Hematopoietic multipotent progenitor cell treated with erythropoietin and hydrocortisone succinate and interleukin-3 and kit ligand, for 15 days (in vitro differentiated cells): Measurements from ENCODE around the gene ZNF420.
"Not testable (repeated sequence)": the region's sequence is repeated elsewhere in the genome, so short reads cannot be mapped to it uniquely, and the experiment has no call there.

ENCODE experiments used
- DNase-seq: peaks from one replicate; pipeline ENCODE4 v3.0.0-alpha.2; 2015; ENCODE audit warnings: low spot score

Gene ZNF420

GRCh38 chr19:37077934-37078716, at the start of gene ZNF420:
Gene ZNF420, plus strand, starts transcription at chr19:37078433. Its CDS starts 10,686 bp downstream, at chr19:37089119.
- DNase-seq, result peak; percentile 77

- no peak for DNase-seq
Observed at GRCh38 chr19:37045140-37045539, 33.1 kb upstream of the ZNF420 start.

DNA sequence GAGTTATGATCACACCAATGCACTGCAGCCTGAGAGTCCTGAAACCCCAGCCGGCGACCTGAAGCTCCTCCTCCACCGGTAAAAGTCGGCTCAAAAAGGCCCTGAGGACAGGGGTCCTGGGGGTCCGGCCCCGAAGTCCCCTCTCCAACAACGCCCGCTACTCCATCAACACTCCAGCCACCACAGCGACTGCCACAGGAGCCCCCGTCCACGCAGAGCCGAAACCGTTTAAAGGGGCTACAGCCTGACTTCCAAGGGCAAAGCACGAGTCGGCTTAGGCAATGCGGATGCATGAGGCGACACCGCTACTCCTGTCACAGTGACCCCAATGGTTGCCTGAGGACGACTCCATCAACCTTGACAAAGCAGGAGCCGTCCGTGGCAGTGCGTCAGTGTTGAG, 22.9 kb upstream of the ZNF420 start:
- DNase-seq, result no peak

DNA sequence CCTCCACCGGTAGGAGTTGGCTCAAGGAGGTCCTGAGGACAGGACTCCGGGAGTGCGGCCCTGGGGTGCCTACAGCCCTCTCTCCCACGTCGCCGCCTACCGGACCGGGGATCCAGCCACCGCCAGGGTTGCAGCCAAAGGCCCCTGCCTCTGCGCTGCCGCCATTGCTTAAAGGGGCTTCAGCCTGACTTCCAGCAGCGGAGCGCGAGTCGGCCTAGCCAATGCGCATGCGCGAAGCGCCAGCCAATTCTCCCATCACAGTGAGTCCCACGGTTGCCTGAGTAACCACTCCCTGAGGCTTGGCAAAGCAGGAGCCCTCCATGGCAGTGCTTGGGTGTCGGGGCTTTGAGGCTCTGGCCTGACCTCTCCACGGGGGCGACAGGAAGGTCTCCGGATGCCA, 21.5 kb upstream of the ZNF420 start:
- no peak for DNase-seq

GRCh38 chr19:37059142-37059541, 19.1 kb upstream of the ZNF420 start:
- DNase-seq, result no peak

DNA sequence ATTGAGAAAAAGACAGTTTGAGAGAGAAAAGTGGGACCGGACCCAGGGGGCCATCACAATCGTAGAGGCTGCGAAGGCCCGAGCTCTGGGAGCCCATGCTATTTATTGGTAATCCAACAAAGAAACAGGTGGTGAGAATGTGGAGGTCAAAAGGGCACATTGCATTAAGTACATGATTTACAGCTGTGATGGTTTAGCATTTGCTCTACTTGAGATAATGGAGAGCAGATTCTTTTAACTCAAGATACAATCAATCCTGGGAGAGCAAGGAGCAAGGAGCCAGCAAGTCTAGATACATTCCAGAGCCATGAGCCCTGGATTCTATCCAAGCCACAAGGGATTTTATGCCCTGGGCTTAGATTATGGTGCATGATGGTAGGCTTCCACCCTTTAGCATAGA, 13.3 kb upstream of the ZNF420 start:
- not testable (repeated sequence) for DNase-seq

DNA sequence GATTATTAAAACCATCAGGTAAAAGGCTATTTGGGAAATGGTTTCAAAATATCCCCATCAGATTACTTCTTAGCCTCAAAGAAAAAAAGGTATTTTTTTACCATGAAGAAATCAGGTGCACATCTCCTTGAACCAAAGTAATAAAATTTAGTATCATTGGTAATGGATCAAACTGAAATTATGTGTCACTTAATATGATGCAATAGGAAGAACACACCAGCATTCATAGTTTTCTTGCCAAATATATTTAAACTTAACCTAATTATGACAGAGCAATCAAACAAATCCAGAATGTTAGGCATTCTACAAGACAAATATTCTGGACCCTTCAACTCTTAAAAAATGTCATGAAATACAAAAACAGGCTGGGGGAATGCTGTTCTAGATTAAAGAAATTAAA, 4.1 kb upstream of the ZNF420 start:
- no peak for DNase-seq

GRCh38 chr19:37074819-37075362, 3.3 kb upstream of the ZNF420 start:
- no peak for DNase-seq

DNA sequence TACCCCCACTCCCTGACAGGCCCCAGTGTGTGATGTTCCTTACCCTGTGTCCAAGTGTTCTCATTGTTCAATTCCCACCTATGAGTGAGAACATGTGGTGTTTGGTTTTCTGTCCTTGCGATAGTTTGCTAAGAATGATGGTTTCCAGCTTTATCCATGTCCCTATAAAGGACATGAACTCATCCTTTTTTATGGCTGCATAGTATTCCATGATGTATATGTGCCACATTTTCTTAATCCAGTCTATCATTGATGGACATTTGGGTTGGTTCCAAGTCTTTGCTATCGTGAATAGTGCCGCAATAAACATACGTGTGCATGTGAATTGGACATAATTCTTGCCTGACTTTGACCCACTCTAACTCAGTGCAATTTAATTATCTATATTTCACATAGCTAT, 1.7 kb upstream of the ZNF420 start:
- DNase-seq, result not testable (repeated sequence)

DNA sequence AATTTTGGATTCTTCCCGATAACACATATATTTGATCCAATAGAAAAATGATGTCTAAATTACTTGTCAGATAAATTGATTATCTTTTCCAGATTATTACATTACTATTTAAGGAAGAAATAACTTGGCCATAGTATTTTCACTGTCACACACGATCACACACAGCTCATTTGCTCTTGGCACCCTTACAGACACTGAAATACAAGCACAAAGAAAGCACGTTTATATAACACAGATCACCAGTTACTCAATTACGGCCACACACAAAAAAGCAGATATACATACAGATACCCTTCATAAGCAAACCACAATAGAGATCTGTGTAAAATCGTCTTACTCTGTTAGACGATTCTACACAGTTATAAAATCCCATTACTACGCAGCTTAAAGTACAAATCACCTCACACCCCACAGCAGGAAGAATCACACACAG, 716 bp upstream of the ZNF420 start:
- no peak for DNase-seq

- DNase-seq, result no peak
Observed at GRCh38 chr19:37078717-37079032, 442 bp downstream of the ZNF420 start.

DNA sequence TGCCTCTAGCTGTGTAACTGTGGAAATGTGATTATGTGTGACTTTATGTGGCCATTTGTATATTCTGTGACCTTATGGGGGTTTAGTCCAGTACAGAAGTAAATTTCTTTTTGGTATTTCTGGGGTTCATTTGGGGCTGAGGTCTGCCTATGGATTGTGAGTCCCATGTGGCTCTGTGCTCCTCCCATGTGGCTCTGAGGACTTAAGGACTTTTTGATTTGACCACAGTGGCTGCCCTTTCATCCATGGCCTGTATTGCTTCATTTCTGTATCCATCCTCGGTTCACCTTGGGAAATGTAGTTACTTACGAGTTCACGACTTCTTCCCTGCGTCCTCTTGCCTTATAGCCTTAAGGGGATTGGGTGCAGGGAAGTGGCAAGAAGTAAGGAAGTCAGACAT, 1.0 kb downstream of the ZNF420 start:
- DNase-seq, result no peak

DNA sequence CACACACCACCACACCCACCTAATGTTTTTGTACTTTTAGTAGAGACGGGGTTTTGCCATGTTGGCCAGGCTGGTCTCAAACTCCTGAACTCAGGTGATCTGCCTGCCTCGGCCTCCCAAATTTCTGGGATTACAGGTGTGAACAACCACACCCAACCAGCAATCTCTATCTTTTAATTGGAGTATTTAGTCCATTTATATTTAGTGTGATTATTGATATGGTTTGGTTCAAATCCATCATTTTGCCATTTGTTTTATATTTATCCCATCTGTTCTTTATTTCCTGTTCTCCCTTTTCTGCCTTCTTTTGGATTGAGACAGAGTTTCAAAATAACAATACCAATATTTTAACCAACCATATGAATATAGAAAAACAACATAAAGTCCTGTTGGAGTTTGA, 4.1 kb downstream of the ZNF420 start:
- DNase-seq, result no peak

DNA sequence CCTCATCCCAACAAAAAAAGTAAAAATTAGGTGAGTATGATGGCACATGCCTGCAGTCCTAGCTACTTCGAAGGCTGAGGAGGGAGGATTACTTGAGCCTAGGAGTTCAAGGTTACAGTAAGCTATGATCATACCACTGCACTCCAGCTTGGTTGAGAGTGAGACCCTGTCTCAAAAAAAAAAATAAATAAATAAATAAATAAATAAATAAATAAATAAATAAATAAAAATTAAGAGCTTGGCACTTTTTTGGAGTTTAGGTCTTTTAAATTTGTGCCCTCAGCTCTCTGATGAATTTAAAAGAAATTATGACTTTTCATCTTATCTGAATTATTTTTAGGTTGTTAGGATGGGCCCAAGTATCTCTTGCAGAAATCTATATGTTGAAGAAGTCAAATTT, 8.9 kb downstream of the ZNF420 start:
- no peak for DNase-seq

DNA sequence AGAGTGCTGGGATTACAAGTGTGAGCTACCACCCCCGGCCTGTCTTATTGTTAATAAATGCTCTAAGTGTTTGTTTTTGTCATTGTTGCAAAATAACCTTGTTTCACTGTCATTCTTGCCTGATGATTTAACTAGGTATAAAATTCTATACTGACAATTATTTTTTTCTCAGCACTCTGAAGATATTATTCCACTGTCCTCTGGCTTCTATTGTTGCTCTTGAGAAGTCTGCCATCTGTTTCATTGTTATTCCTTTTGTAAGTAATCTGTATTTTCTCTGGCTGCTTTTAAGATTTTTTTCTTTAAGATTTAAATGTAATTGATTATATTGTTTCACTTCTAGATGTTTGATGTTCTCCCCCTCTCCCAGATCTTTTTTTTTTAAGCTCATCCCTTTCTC, 17.6 kb downstream of the ZNF420 start:
- DNase-seq, result no peak

GRCh38 chr19:37098570-37098969, 20.3 kb downstream of the ZNF420 start:
- DNase-seq, result no peak

GRCh38 chr19:37104135-37104534, 25.9 kb downstream of the ZNF420 start:
- DNase-seq, result not testable (repeated sequence)

- not testable (repeated sequence) for DNase-seq
Observed at GRCh38 chr19:37111753-37112152, 33.5 kb downstream of the ZNF420 start.

DNA sequence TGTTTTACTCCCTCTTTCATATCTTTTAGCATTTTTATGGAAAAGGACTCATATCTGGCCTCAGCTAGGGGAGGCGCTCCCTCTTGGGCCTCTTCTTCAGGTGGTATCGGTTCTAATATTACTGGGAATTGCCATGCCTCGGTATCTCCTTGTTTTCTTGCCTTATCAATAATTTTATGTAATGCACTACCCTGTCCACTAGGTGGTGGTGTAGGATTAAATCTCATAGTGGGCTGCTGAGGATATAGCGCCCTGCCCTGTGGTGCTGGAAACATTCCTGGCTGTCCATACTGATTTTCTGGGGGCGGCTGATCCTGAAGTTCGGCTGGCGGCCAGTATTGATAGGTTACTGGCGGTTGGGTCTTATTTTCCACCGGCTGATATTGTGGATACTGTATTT, 35.8 kb downstream of the ZNF420 start:
- DNase-seq, result peak; percentile 11

DNA sequence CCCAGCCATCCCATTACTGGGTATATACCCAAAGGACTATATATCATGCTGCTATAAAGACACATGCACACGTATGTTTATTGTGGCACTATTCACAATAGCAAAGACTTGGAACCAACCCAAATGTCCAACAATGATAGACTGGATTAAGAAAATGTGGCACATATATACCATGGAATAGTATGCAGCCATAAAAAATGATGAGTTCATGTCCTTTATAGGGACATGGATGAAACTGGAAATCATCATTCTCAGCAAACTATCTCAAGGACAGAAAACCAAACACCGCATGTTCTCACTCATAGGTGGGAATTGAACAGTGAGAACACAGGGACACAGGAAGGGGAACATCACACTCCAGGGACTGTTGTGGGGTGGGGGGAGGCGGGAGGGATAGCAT, 43.9 kb downstream of the ZNF420 start:
- DNase-seq, result not testable (repeated sequence)

GRCh38 chr19:37127999-37128820, 50.0 kb downstream of the ZNF420 start:
- DNase-seq, result no peak

DNA sequence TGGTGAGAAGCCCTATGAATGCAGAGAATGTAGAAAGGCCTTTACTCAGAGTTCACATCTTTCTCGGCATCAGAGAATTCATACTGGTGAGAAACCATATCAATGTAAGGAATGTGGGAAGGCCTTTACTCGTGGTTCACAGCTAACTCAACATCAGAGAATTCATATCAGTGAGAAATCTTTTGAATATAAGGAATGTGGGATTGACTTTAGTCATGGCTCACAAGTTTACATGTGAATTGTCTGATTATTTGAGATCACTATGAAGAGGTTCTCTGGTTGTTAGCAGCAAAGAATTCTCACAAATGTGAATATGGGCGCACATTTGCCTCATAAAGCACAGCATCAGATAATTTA, 50.6 kb downstream of the ZNF420 start:
- no peak for DNase-seq

DNA sequence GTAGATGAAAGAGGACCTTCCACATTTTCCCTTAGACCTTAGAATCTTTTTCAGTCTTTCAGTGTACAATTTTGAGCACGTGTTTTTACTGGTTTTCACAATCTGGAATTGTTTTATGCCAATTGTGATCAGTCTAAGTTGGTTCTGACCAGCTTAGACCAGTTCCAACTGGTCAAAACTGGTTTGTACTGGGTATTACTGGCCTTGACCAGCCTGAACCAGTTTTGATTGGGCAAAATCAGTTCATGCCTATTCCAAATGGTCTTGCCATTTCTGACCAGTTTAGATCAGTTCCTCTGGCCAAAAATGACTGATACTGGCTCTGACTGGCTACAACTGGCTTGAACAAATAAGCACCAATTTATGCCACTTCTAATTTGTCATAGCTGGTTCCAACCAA, 57.9 kb downstream of the ZNF420 start:
- no peak for DNase-seq
